Nephron (organoid): ENCODE results near the gene TUBAL3.
A peak's percentile ranks its signal among the peaks of the same experiment; 100 is the strongest.

Source experiments
- H3K27ac Mint-ChIP-seq, 3 experiments: 2 replicates each; pipeline ENCODE4 v1.8.0; 2020; ENCODE audit warnings: mixed read lengths in 3 of 3, mild to moderate bottlenecking in 2 of 3, moderate library complexity in 1 of 3
- H3K27me3 Mint-ChIP-seq: 2 replicates; pipeline ENCODE4 v1.8.0; 2021; ENCODE audit warnings: low read depth, mild to moderate bottlenecking, moderate library complexity, mixed read lengths
- H3K36me3 Mint-ChIP-seq: 2 replicates; pipeline ENCODE4 v1.8.0; 2020; ENCODE audit warnings: low read depth, mixed read lengths
- H3K4me1 Mint-ChIP-seq: 2 replicates; pipeline ENCODE4 v1.8.0; 2020; ENCODE audit warnings: mixed read lengths
- H3K4me3 Mint-ChIP-seq, 3 experiments: 2 replicates each; pipeline ENCODE4 v1.8.0; 2020; ENCODE audit warnings: mild to moderate bottlenecking in 3 of 3, mixed read lengths in 3 of 3, moderate library complexity in 2 of 3
- H3K9me3 Mint-ChIP-seq: 2 replicates; pipeline ENCODE4 v1.8.0; 2020; ENCODE audit warnings: mixed read lengths
- TF ChIP-seq, protein P1 (sequence below), 3 experiments: fragments of 200-600 bp; sonication (generic); IDR thresholded peaks; one replicate each; pipeline ENCODE4 v1.5.0; 2021; ENCODE audit warnings: antibody characterized with exemption in 3 of 3; ENCODE audit not compliant: unreplicated experiment in 3 of 3

TUBAL3 gene

DNA sequence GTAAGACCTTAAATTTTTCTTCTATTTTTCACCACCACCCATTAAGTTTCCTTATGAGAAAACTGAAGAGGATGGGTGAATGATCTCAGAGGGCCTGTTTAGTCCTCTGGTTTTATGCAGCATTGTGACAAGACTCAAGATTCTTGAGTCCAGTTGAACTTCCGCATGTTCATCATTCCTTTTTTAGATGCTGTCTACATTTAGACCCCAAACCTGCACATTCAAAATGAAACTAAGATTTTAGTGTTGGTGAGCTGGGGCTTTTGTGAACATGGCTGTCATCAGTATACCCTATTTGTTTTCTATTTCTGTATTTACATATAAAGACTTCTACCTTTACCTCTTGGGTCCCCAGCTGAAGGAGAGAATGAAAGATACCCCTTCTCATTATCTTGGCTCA lies 38.8 kb upstream of the TUBAL3 start:
- no peaks in the 10 kb centered on the region for H3K27me3 Mint-ChIP-seq
- no peak overlapping the region for H3K27ac Mint-ChIP-seq

DNA sequence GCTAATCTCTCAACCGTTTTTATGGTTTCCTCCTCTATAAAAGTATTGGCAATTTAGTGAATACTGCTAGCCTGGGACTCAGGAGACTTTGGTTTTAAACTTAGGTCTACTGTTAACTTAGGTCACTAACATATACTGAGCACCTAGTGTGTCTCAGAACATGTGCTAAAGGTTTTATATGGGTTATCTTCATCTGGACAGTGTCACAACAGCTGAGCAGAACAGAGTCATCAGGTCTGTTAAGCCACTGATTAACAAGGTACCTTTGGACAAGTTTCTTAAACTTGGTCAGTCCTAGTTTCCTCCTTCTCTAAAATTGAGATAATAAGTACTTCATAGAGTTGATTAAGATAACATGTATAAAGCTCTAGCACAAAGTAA lies 38.4 kb upstream of the TUBAL3 start:
- no peaks in the 10 kb centered on the region for H3K36me3 Mint-ChIP-seq
- no peaks in the 10 kb centered on the region for H3K27me3 Mint-ChIP-seq
- H3K27ac Mint-ChIP-seq = no peak overlapping the region
- no peaks in the 10 kb centered on the region for H3K9me3 Mint-ChIP-seq
- H3K4me3 Mint-ChIP-seq = no peak overlapping the region
- TF ChIP-seq, protein P1, sequence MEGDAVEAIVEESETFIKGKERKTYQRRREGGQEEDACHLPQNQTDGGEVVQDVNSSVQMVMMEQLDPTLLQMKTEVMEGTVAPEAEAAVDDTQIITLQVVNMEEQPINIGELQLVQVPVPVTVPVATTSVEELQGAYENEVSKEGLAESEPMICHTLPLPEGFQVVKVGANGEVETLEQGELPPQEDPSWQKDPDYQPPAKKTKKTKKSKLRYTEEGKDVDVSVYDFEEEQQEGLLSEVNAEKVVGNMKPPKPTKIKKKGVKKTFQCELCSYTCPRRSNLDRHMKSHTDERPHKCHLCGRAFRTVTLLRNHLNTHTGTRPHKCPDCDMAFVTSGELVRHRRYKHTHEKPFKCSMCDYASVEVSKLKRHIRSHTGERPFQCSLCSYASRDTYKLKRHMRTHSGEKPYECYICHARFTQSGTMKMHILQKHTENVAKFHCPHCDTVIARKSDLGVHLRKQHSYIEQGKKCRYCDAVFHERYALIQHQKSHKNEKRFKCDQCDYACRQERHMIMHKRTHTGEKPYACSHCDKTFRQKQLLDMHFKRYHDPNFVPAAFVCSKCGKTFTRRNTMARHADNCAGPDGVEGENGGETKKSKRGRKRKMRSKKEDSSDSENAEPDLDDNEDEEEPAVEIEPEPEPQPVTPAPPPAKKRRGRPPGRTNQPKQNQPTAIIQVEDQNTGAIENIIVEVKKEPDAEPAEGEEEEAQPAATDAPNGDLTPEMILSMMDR (IDR thresholded peaks at IDR 0.05; ENCODE audit: unreplicated experiment in 3 of 3) = no peak
- H3K4me1 Mint-ChIP-seq = peaks cover 16% of the 10 kb centered on the region

More for the DNA sequence above, 38.8 kb upstream of the TUBAL3 start:
- H3K9me3 Mint-ChIP-seq = no peaks in the 10 kb centered on the region
- no peak overlapping the region for H3K4me3 Mint-ChIP-seq
- no peaks in the 10 kb centered on the region for H3K36me3 Mint-ChIP-seq
- H3K4me1 Mint-ChIP-seq = peaks cover 19% of the 10 kb centered on the region
- TF ChIP-seq, protein P1 (IDR thresholded peaks at IDR 0.05; ENCODE audit: unreplicated experiment in 3 of 3) = no peak

DNA sequence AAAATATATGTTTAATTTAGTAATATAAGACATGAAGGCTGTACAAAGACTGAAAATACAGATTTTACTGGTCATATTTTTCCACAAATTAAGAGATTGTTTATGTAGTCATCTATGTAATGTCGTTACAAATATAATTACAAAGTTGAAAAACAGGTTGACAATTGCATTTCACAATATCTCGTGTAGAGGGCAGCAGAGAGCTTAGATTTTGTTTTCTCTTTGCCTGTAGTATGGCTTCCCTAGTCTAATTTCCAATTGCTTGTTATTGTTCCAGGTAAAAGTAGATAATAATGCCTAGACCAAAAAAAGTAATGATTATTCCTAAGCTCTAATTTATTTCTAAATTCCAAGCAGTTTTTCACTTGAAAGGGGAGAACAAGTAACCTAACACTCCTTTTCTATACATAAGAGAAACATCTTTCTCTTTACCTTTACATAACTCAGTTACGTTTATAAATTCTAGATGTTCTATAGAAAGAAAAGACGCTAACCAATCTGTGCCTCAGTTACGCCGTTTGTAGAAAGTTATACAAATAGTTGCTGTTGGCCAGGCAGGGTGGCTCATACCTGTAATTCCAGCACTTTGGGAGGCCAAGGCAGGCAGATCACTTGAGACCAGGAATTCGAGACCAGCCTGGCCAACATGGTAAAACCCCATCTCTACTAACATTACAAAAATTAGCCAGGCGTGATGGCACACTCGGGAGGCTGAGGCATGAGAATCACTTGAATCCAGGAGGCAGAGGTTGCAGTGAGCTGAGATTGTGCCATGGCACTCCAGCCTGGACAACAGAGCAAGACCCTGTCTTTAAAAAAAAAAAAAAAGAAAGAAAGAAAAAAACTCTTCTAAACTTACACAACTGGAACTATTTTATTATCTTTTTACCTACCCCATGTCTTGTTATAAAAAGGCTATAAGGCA lies 37.7 kb upstream of the TUBAL3 start:
- H3K27ac Mint-ChIP-seq = peak overlapping the region in 2 of 3 experiments; percentile 17 to 23
- no peak overlapping the region for H3K4me3 Mint-ChIP-seq
- TF ChIP-seq, protein P1 (IDR thresholded peaks at IDR 0.05; ENCODE audit: unreplicated experiment in 3 of 3) = peak; percentile 74 to 89 (median 79)
- H3K9me3 Mint-ChIP-seq = no peaks in the 10 kb centered on the region
- no peaks in the 10 kb centered on the region for H3K36me3 Mint-ChIP-seq
- peaks cover 16% of the 10 kb centered on the region for H3K4me1 Mint-ChIP-seq
- no peaks in the 10 kb centered on the region for H3K27me3 Mint-ChIP-seq

DNA sequence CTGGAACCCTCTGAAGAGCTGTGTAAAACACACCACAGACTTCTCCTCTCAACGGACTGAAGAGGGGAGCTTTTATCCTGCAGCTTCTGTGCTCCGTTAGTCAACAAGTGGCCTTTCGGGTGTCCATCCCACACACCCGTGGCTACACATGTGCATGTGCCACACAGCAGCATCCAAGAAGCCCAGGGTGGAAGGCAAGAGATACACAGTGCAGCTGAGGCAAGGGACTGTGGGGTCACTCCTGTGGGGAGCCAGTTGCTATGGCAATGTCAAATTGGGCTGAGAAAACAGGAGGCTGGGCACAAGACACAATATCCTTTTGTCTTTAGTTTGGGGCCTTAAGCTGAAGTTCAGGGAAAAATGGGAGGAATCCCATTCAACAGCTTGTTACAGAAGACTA lies 36.5 kb upstream of the TUBAL3 start:
- TF ChIP-seq, protein P1 (IDR thresholded peaks at IDR 0.05; ENCODE audit: unreplicated experiment in 3 of 3) = no peak

DNA sequence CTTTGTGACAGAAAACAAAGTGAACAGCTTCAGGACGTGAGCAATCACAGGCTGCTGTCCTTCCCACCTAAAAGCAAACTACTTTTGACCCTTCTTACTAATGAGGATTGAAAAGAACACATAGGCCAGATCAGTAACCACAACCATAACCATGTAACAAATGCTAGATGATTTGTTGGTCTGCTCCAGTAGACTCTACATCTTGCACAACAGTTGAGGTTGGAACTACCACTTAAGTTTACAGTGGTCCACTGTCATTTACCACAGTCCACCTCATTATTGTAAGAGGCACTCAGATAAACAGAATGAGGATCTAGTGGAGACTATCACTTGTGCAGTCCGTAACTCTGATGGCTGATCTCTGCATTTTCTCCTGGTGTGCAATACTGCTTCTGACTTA lies 35.6 kb upstream of the TUBAL3 start:
- Mint-ChIP-seq H3K27ac (no peak overlapping the region), H3K9me3 (no peaks in the 10 kb centered on the region), H3K4me1 (peaks cover 15% of the 10 kb centered on the region), H3K27me3 (no peaks in the 10 kb centered on the region), H3K4me3 (no peak overlapping the region), H3K36me3 (no peaks in the 10 kb centered on the region)
- TF ChIP-seq, protein P1 (IDR thresholded peaks at IDR 0.05; ENCODE audit: unreplicated experiment in 3 of 3) = no peak

More for the DNA sequence above, 36.5 kb upstream of the TUBAL3 start:
- no peaks in the 10 kb centered on the region for H3K27me3 Mint-ChIP-seq
- H3K9me3 Mint-ChIP-seq = no peaks in the 10 kb centered on the region
- H3K36me3 Mint-ChIP-seq = no peaks in the 10 kb centered on the region
- no peak overlapping the region for H3K27ac Mint-ChIP-seq
- no peak overlapping the region for H3K4me3 Mint-ChIP-seq
- H3K4me1 Mint-ChIP-seq = peaks cover 16% of the 10 kb centered on the region

DNA sequence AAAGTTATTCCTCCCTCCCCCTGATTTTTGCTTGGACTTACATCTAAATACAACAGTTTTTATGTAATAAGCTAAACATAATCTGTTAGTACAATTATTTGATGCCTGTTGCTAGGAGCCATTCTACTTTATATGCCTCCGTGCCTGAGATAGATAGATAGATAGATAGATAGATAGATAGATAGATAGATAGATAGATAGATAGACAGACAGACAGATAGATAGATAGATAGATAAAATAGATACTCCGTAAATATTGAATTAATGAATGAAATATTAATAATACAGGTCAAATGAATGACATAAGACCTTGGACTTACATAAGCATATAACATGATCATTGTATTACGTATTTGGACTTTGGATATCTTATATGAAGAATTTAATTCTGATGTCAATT lies 30.7 kb upstream of the TUBAL3 start:
- Mint-ChIP-seq H3K4me3 (no peak overlapping the region), H3K9me3 (peaks cover 4% of the 10 kb centered on the region), H3K36me3 (peaks cover 21% of the 10 kb centered on the region), H3K27ac (no peak overlapping the region), H3K4me1 (no peaks in the 10 kb centered on the region), H3K27me3 (peaks cover 3% of the 10 kb centered on the region)
- TF ChIP-seq, protein P1 (IDR thresholded peaks at IDR 0.05; ENCODE audit: unreplicated experiment in 3 of 3) = no peak
